KBM-7 (cell line): ENCODE results near the gene TMEM214.
"Not testable (repeated sequence)": the region's sequence is repeated elsewhere in the genome, so short reads cannot be mapped to it uniquely, and the experiment has no call there.

Source experiments
- DNase-seq: peaks from one replicate; pipeline ENCODE4 v3.0.0-alpha.2; 2015
- in situ Hi-C: fragments of 300-500 bp; cut with MboI; formaldehyde crosslinking; loops from 2 replicates; pipeline ENCODE4 v1.14.3; 2020; ENCODE audit warnings: low sequenced_read_pairs, low pct_unique_long_range_greater_than_20kb, mixed read lengths

The TMEM214 gene

GRCh38 chr2:27053321-27053720 is 20.6 kb downstream of the TMEM214 start:
- in situ Hi-C loops = no loop called here
- DNase-seq = no peak

DNA sequence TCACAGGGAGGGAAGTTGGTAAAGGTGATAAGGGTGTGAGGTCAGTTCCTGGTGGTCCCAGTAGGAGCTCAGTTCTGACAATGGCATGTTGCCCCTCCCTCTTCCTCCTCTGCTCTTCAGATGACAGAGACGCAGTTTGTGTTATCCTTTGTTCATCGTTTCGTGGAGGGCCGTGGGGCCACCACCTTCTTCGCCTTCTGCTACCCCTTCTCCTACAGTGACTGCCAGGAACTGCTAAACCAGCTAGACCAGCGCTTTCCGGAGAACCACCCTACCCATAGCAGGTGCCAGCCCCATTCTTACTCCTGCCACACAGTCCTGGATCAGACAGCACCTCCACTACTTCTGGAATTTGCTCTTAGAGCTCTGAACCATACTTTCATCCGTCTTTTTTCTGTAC is 21.0 kb downstream of the TMEM214 start:
- in situ Hi-C loops = no loop called here
- DNase-seq = no peak

DNA sequence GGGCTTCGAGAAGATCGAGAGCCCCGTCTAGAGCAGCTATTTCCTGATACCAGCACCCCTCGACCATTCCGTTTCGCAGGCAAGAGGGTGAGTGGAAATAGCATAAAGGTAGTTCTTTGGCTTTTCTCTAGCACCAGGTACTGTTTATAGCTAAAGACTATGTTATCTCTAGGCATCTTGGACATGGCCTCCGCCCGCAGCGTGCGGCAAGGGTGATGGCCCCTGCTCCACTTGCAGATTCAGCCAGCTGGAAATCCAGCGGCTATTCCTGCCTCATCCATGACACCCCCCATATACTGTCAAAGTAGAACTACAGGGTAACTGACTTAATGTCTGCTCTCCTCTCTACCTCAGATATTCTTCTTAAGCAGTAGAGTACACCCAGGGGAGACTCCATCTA is 22.0 kb downstream of the TMEM214 start:
- no peak for DNase-seq
- in situ Hi-C loops = no loop called here

- in situ Hi-C loops = no loop called here
These were observed 24.4 kb downstream of the TMEM214 start for GRCh38 chr2:27057184-27057583.

DNA sequence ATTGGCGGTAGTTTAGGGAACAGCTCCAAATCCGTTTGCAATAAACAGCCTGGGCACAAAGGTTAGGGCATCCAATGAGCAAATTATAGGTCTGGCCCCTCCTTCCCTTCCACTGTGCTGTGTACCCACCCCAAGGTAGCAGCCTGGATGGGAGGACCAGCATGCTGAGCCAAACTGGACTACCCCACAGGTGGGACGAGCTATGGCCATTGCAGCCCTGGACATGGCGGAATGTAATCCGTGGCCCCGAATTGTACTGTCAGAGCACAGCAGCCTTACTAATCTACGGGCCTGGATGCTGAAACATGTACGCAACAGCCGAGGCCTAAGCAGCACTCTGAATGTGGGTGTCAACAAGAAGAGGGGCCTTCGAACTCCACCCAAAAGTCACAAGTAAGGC is 25.4 kb downstream of the TMEM214 start:
- no peak for DNase-seq
- in situ Hi-C loops = no loop called here

More at GRCh38 chr2:27057184-27057583, 24.4 kb downstream of the TMEM214 start:
- DNase-seq = no peak

DNA sequence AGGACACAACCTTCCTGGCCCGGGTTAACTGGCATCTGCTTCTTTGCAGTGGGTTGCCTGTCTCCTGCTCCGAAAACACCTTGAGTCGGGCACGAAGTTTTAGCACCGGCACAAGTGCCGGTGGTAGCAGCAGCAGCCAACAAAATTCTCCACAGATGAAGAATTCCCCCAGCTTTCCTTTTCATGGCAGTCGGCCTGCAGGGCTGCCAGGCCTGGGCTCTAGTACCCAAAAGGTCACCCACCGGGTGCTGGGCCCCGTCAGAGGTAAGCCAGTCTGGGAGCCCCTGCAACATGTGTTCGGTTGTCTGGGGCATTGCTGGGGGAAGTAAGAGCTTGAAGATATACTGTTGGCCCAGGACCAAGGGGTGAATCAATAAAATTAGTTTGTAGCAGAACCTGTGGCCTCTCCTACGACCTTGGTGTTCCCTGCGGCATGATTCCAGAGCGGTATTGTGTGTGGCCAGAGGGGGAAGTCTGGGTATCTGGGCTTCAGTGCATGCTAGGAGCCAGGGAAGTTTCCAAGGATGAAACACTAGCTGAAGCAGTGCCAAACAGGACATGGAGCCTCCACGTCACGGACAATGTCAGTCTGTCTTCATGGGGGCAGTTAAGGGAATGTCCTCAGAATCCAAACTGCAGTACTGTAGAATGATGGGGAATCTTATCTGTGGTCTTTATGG is 26.5 kb downstream of the TMEM214 start:
- in situ Hi-C loops = no loop called here

GRCh38 chr2:27060323-27060722 is 27.6 kb downstream of the TMEM214 start:
- in situ Hi-C loops = no loop called here
- DNase-seq = no peak

More for the DNA sequence above, 26.5 kb downstream of the TMEM214 start:
- no peak for DNase-seq

- in situ Hi-C loops = no loop called here
These were observed 32.4 kb downstream of the TMEM214 start for GRCh38 chr2:27065128-27065527.

GRCh38 chr2:27067385-27067784 is 34.6 kb downstream of the TMEM214 start:
- DNase-seq = no peak
- in situ Hi-C loops = no loop called here

More at GRCh38 chr2:27065128-27065527, 32.4 kb downstream of the TMEM214 start:
- DNase-seq = no peak

DNA sequence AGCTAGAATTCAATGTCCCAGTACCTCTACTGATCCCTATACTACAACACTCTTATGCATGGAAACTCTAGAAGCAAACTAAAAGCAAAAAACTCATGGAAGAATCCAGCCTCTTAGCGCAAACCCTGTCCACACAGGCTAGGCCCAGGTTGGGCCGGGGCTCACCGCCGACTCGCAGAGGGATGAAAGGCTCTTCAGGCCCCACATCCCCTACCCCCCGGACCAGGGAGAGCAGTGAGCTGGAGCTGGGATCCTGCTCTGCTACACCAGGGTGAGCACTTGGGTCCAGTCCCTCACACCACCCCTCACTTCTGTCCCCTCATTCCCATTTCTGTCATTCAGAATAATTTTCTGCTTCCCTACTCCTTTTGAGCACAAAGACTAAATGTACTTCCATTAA is 36.7 kb downstream of the TMEM214 start:
- in situ Hi-C loops = no loop called here
- DNase-seq = no peak

DNA sequence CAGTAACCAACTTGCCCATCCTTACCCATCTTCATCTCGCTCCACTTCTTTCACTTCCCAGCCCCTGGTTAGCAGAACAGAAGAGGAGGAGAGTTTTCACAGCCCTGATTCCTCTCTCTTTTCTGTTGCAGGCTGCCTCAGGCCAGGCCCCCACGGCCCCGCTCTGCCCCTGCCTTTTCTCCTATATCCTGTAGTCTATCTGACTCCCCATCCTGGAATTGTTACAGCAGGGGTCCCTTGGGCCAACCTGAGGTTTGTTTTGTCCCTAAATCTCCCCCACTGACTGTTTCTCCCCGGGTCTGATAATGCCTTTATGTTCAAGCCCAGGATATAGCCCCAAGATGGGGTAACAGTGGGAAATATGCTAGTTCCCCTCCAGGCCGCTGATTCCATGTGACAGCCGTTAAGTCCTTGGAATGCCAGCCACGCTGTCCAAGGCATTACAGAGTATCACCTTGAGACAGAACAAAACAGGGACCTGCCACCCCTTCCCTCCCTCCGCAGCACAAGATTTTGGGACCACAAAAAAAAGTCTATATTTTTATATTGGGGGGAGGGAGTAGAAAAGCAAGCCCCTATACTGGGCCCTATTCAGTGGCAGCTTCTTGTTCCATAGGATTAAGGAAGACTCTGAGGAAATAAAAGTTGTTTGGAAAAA is 37.3 kb downstream of the TMEM214 start:
- in situ Hi-C loops = no loop called here
- DNase-seq = no peak

GRCh38 chr2:27070653-27071276 is 38.0 kb downstream of the TMEM214 start:
- no peak for DNase-seq
- in situ Hi-C loops = no loop called here

GRCh38 chr2:27071277-27071989 is 38.7 kb downstream of the TMEM214 start, which contains the start of gene OST4:
Gene OST4 (minus strand): TSS chr2:27071654.
- in situ Hi-C loops = no loop called here
- DNase-seq = peak; percentile 90

- in situ Hi-C loops = no loop called here
- DNase-seq = no peak
These were observed 39.4 kb downstream of the TMEM214 start for GRCh38 chr2:27071990-27072830.

GRCh38 chr2:27072920-27073319 is 40.2 kb downstream of the TMEM214 start:
- DNase-seq = no peak

GRCh38 chr2:27073782-27074181 is 41.0 kb downstream of the TMEM214 start:
- DNase-seq = no peak
- in situ Hi-C loops = no loop called here

More at GRCh38 chr2:27072920-27073319, 40.2 kb downstream of the TMEM214 start:
- in situ Hi-C loops = no loop called here

DNA sequence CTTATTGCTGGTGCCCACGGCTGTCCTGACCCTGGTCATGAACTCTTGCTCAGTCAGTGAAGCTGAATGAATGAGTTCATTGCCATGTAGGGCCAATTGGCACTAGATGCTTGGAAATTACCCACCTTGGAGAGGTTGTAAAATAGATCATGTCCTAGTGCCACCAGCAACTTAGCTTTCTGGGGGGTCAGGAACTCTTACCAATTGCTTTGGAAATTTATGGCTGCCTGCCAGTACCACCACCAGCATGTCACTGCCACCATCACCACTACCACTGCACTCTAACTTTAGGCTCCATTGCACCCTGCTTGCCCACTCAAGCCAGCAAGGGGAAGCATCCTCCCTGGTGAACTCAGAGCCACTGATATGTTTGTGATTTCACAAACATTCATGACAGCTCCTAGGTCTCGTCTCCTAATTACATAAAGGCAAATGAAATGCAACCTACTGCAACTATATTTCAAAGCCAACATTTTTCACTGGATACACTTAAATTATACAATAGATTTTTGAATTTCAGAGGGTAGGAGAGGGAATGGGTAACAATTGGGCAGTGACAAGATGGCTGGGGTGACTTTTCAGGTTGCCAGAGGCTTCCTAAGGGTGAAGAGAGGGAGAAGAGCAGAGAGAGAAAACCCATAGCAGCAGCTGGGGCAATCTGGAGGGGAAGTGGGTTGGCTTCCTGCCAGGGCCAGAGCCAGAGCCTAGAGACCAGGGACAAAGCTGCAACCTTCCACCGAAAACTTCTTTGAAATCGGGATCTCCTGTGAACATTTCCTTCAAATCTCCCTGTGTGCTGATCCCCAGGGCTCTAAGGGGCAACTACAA is 42.2 kb downstream of the TMEM214 start:
- peak; percentile 89 for DNase-seq
- in situ Hi-C loops = no loop called here

DNA sequence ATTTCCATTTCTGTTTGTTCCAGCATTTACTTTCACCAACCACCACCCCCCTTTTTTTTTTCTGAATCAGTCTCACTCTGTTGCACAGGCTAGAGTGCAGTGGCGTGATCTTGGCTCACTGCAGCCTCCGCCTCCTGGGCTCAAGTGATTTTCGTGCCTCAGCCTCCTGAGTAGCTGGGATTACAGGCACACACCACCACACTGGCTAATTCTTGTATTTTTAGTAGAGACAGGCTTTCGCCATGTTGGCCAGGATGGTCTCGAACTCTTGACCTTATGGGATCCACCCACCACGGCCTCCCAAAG is 42.8 kb downstream of the TMEM214 start:
- in situ Hi-C loops, DNase-seq: not testable (repeated sequence)
